ENCODE data around the gene GART. TPM values are rescaled to one million over a fixed set of nuclear protein-coding genes. Genes with fewer than 3 reads are reported as not detected.

GART gene
- total RNA-seq, 2 experiments from 2014 or later, result 104 to 198 TPM

- POLR2A ChIA-PET, result interaction anchor here (1.6 kb wide), 1 partner anchor 10 kb away, joined by 5 read pairs; no protein-coding TSS in a partner anchor
- H3K4me3 ChIP-seq (ENCODE audit: low read depth, low read length, poor library complexity, severe bottlenecking), result no peak overlapping the region
- H3K36me3 ChIP-seq (ENCODE audit: insufficient read depth, low read length), result peaks cover 94% of the 10 kb centered on the region
- no peak overlapping the region for H3K27ac ChIP-seq (ENCODE audit: low read depth, low read length, poor library complexity, severe bottlenecking)
- no peak overlapping the region for H3K4me2 ChIP-seq (ENCODE audit: low read length)
- DNase-seq (ENCODE audit: low spot score), result no peak
- no peaks in the 10 kb centered on the region for H3K9me2 ChIP-seq (ENCODE audit: insufficient read depth, low read length)
- no TSS peak for BruUV-seq (replicated peaks)
- H3K4me1 ChIP-seq (ENCODE audit: insufficient read depth, low read length, poor library complexity, severe bottlenecking), result no peaks in the 10 kb centered on the region
- no peaks in the 10 kb centered on the region for H3K9me3 ChIP-seq (ENCODE audit: low read length)
- CTCF ChIA-PET (ENCODE audit: unreplicated experiment), result no interaction called here
- TF ChIP-seq CTCF (conservative IDR thresholded peaks at IDR 0.05; ENCODE audit: low read length), result no peak
- no peak for TF ChIP-seq EZH2phosphoT487 (IDR thresholded peaks at IDR 0.05; ENCODE audit: borderline replicate concordance, low read depth, low read length)
- intact Hi-C loops (cut with micrococcal nuclease; ENCODE audit: unreplicated experiment), result no loop called here
- no peak overlapping the region for H2AFZ ChIP-seq (ENCODE audit: low read length)
- H3K79me2 ChIP-seq (ENCODE audit: insufficient read depth, low read depth, low read length), result peaks cover 47% of the 10 kb centered on the region; the same call in 1 of the 2 replicates
- peaks cover 15% of the 10 kb centered on the region; the same call in 1 of the 2 replicates for H4K20me1 ChIP-seq (ENCODE audit: insufficient read depth, low read length)
Measured at GRCh38 chr21:33567914-33568313, 26.0 kb upstream of the GART start.

GRCh38 chr21:33566514-33566913, 24.6 kb upstream of the GART start:
- no TSS peak for BruUV-seq (replicated peaks)
- peaks cover 17% of the 10 kb centered on the region; the same call in 1 of the 2 replicates for H4K20me1 ChIP-seq (ENCODE audit: insufficient read depth, low read length)
- CTCF ChIA-PET (ENCODE audit: unreplicated experiment), result no interaction called here
- H3K4me3 ChIP-seq (ENCODE audit: low read depth, low read length, poor library complexity, severe bottlenecking), result no peak overlapping the region
- no peaks in the 10 kb centered on the region for H3K4me1 ChIP-seq (ENCODE audit: insufficient read depth, low read length, poor library complexity, severe bottlenecking)
- H3K4me2 ChIP-seq (ENCODE audit: low read length), result no peak overlapping the region
- H2AFZ ChIP-seq (ENCODE audit: low read length), result no peak overlapping the region
- intact Hi-C loops (cut with micrococcal nuclease; ENCODE audit: unreplicated experiment), result no loop called here
- H3K9me2 ChIP-seq (ENCODE audit: insufficient read depth, low read length), result no peaks in the 10 kb centered on the region
- H3K79me2 ChIP-seq (ENCODE audit: insufficient read depth, low read depth, low read length), result peaks cover 52% of the 10 kb centered on the region; the same call in 1 of the 2 replicates
- no peak overlapping the region for H3K27ac ChIP-seq (ENCODE audit: low read depth, low read length, poor library complexity, severe bottlenecking)
- no peak for DNase-seq (ENCODE audit: low spot score)
- H3K36me3 ChIP-seq (ENCODE audit: insufficient read depth, low read length), result peaks cover 94% of the 10 kb centered on the region
- POLR2A ChIA-PET, result interaction anchor here (0.6 to 1.3 kb wide), 6 partner anchors 9 to 51 kb away, joined by 3 to 5 read pairs (median 4); partner anchors contain the start of gene SON
- no peaks in the 10 kb centered on the region for H3K9me3 ChIP-seq (ENCODE audit: low read length)
- no peak for TF ChIP-seq EZH2phosphoT487 (IDR thresholded peaks at IDR 0.05; ENCODE audit: borderline replicate concordance, low read depth, low read length)
- TF ChIP-seq CTCF (conservative IDR thresholded peaks at IDR 0.05; ENCODE audit: low read length), result no peak

GRCh38 chr21:33562389-33562788, 20.5 kb upstream of the GART start:
- TF ChIP-seq EZH2phosphoT487 (IDR thresholded peaks at IDR 0.05; ENCODE audit: borderline replicate concordance, low read depth, low read length) (no peak), CTCF (conservative IDR thresholded peaks at IDR 0.05; ENCODE audit: low read length) (no peak)
- CTCF ChIA-PET (ENCODE audit: unreplicated experiment), result no interaction called here

More at GRCh38 chr21:33562389-33562788, 20.5 kb upstream of the GART start:
- POLR2A ChIA-PET, result interaction anchor here (1.1 kb wide), 2 partner anchors 15 to 27 kb away, joined by 3 read pairs; no protein-coding TSS in a partner anchor
- H4K20me1 ChIP-seq (ENCODE audit: insufficient read depth, low read length), result peaks cover 30% of the 10 kb centered on the region
- H3K27ac ChIP-seq (ENCODE audit: low read depth, low read length, poor library complexity, severe bottlenecking), result no peak overlapping the region
- no peaks in the 10 kb centered on the region for H3K4me1 ChIP-seq (ENCODE audit: insufficient read depth, low read length, poor library complexity, severe bottlenecking)
- no peaks in the 10 kb centered on the region for H3K9me2 ChIP-seq (ENCODE audit: insufficient read depth, low read length)
- no peak overlapping the region for H2AFZ ChIP-seq (ENCODE audit: low read length)
- H3K4me3 ChIP-seq (ENCODE audit: low read depth, low read length, poor library complexity, severe bottlenecking), result no peak overlapping the region
- intact Hi-C loops (cut with micrococcal nuclease; ENCODE audit: unreplicated experiment), result no loop called here
- H3K4me2 ChIP-seq (ENCODE audit: low read length), result no peak overlapping the region
- H3K79me2 ChIP-seq (ENCODE audit: insufficient read depth, low read depth, low read length), result peaks cover 94% of the 10 kb centered on the region
- BruUV-seq (replicated peaks), result no TSS peak
- H3K36me3 ChIP-seq (ENCODE audit: insufficient read depth, low read length), result peaks cover 94% of the 10 kb centered on the region
- H3K9me3 ChIP-seq (ENCODE audit: low read length), result no peaks in the 10 kb centered on the region
- no peak for DNase-seq (ENCODE audit: low spot score)

Data from OCI-LY7 (cell line).